Panc1 (cell line): ENCODE data around the gene RGS6.

ENCODE experiments used
- CTCF ChIP-seq: fragments of 450-650 bp; IDR thresholded peaks from 2 replicates; pipeline ENCODE4 v1.5.1; 2017; ENCODE audit warnings: mild to moderate bottlenecking
- POLR2AphosphoS5 ChIP-seq: IDR thresholded peaks from 2 replicates; pipeline ENCODE4 v1.6.1; 2012; ENCODE audit warnings: mild to moderate bottlenecking, low read depth, low read length, moderate library complexity
- REST ChIP-seq, 2 experiments: IDR thresholded peaks; 2 replicates each; pipeline ENCODE4 v1.6.1; 2011 to 2012; ENCODE audit warnings: low read depth in 2 of 2, control low read depth in 1 of 2, low read length in 1 of 2, mild to moderate bottlenecking in 1 of 2, moderate library complexity in 1 of 2; ENCODE audit not compliant: insufficient read depth in 1 of 2
- SIN3A ChIP-seq: IDR thresholded peaks from 2 replicates; pipeline ENCODE4 v1.6.1; 2012; ENCODE audit warnings: low read depth, mild to moderate bottlenecking, low read length, moderate library complexity, borderline replicate concordance; ENCODE audit not compliant: insufficient read depth

GRCh38 chr14:72433511-72433910 lies 501.3 kb downstream of the RGS6 start:
- no peak for TF ChIP-seq CTCF
- no peak for TF ChIP-seq POLR2AphosphoS5
- no peak for TF ChIP-seq SIN3A
- TF ChIP-seq REST (IDR thresholded peaks at IDR 0.05; ENCODE audit: insufficient read depth in 1 of 2, low read depth in 2 of 2, low read length in 1 of 2): no peak
